Measurements from ENCODE around the gene SLC1A5. TPM values are rescaled to one million over a fixed set of nuclear protein-coding genes. Genes with fewer than 3 reads are reported as not detected.
"Not testable (repeated sequence)": the region's sequence is repeated elsewhere in the genome, so short reads cannot be mapped to it uniquely, and the experiment has no call there.

SLC1A5 gene
- total RNA-seq, 2 donors from 2014 or later: 122 to 214 TPM

GRCh38 chr19:46828484-46828883, 40.1 kb upstream of the SLC1A5 start:
- no peaks in the 10 kb centered on the region for H3K36me3 ChIP-seq
- TF ChIP-seq POLR2AphosphoS5 (IDR thresholded peaks at IDR 0.05) (no peak), POLR2A (IDR thresholded peaks at IDR 0.05) (no peak)
- TF ChIP-seq, protein P1, sequence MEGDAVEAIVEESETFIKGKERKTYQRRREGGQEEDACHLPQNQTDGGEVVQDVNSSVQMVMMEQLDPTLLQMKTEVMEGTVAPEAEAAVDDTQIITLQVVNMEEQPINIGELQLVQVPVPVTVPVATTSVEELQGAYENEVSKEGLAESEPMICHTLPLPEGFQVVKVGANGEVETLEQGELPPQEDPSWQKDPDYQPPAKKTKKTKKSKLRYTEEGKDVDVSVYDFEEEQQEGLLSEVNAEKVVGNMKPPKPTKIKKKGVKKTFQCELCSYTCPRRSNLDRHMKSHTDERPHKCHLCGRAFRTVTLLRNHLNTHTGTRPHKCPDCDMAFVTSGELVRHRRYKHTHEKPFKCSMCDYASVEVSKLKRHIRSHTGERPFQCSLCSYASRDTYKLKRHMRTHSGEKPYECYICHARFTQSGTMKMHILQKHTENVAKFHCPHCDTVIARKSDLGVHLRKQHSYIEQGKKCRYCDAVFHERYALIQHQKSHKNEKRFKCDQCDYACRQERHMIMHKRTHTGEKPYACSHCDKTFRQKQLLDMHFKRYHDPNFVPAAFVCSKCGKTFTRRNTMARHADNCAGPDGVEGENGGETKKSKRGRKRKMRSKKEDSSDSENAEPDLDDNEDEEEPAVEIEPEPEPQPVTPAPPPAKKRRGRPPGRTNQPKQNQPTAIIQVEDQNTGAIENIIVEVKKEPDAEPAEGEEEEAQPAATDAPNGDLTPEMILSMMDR (IDR thresholded peaks at IDR 0.05): no peak
- no peak for DNase-seq (ENCODE audit: low spot score)
- H3K27ac ChIP-seq: no peak overlapping the region
- 71% methylated on average over 5 of the region's 5 CpGs for WGBS
- no peaks in the 10 kb centered on the region for H3K27me3 ChIP-seq (replicated peaks; ENCODE audit: insufficient read depth)
- no peaks in the 10 kb centered on the region for H3K9me3 ChIP-seq
- no peak overlapping the region for H3K4me3 ChIP-seq
- no peaks in the 10 kb centered on the region for H3K4me1 ChIP-seq (replicated peaks)
- intact Hi-C loops (cut with DNase I): no loop called here

GRCh38 chr19:46825731-46826055, 37.3 kb upstream of the SLC1A5 start:
- H3K4me3 ChIP-seq: no peak overlapping the region
- no peaks in the 10 kb centered on the region for H3K27me3 ChIP-seq (replicated peaks; ENCODE audit: insufficient read depth)
- no peaks in the 10 kb centered on the region for H3K36me3 ChIP-seq
- 82% methylated on average over 5 of the region's 5 CpGs for WGBS
- H3K27ac ChIP-seq: no peak overlapping the region
- no peaks in the 10 kb centered on the region for H3K9me3 ChIP-seq
- intact Hi-C loops (cut with DNase I): no loop called here
- no peak for DNase-seq (ENCODE audit: low spot score)
- H3K4me1 ChIP-seq (replicated peaks): no peaks in the 10 kb centered on the region
- TF ChIP-seq POLR2AphosphoS5 (IDR thresholded peaks at IDR 0.05) (no peak), POLR2A (IDR thresholded peaks at IDR 0.05) (no peak)
- TF ChIP-seq, protein P1 (IDR thresholded peaks at IDR 0.05): no peak

GRCh38 chr19:46824890-46825730, 36.7 kb upstream of the SLC1A5 start:
- TF ChIP-seq POLR2A (IDR thresholded peaks at IDR 0.05): no peak
- TF ChIP-seq, protein P1 (IDR thresholded peaks at IDR 0.05): no peak
- no peak for TF ChIP-seq POLR2AphosphoS5 (IDR thresholded peaks at IDR 0.05)
- Histone ChIP-seq H3K4me1 (replicated peaks) (no peaks in the 10 kb centered on the region), H3K27ac (no peak overlapping the region), H3K27me3 (replicated peaks; ENCODE audit: insufficient read depth) (no peaks in the 10 kb centered on the region), H3K36me3 (no peaks in the 10 kb centered on the region), H3K9me3 (no peaks in the 10 kb centered on the region), H3K4me3 (no peak overlapping the region)
- WGBS: 85% methylated on average over 21 of the region's 21 CpGs
- DNase-seq (ENCODE audit: low spot score): no peak
- intact Hi-C loops (cut with DNase I): no loop called here

DNA sequence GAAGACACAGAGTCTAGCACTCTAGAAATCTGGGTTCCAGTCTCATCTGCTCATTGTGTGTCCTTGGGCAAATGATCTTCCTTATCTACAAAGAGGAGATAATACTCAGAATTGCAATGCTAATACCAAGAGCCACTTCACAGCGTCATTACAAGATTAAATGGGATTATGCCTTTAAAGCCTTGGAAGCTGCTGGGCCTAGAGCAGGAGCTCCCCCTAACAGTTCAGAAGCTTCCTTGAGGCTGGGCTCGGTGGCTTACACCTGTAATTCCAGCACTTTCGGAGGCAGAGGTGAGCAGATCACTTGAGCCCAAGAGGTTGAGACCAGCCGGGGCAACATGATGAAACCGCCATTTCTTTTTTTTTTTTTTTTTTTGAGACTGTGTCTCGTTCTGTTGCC, 34.7 kb upstream of the SLC1A5 start:
- Histone ChIP-seq H3K4me1 (replicated peaks) (no peaks in the 10 kb centered on the region), H3K4me3 (no peak overlapping the region), H3K27ac (no peak overlapping the region), H3K27me3 (replicated peaks; ENCODE audit: insufficient read depth) (no peaks in the 10 kb centered on the region), H3K36me3 (no peaks in the 10 kb centered on the region), H3K9me3 (no peaks in the 10 kb centered on the region)
- WGBS: 95% methylated on average over 6 of the region's 6 CpGs
- no peak for DNase-seq (ENCODE audit: low spot score)
- intact Hi-C loops (cut with DNase I): no loop called here
- no peak for TF ChIP-seq POLR2AphosphoS5 (IDR thresholded peaks at IDR 0.05)
- TF ChIP-seq, protein P1 (IDR thresholded peaks at IDR 0.05): no peak
- TF ChIP-seq POLR2A (IDR thresholded peaks at IDR 0.05): no peak

DNA sequence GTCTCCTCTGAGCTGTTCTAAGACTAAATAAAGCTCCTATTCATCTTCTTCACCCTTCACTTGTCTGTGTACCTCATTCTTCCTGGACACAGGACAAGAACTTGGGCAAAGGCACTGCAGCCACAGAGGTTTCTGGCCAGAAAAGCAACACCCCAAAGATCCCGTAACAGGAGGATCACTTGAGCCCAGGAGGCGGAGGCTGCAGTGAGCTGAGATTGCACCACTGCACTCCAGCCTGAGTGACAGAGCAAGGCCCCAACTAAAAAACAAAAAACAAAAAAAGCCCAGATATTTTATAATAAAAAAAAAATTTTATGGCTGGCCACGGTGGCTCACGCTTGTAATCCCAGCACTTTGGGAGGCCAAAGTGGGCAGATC, 34.0 kb upstream of the SLC1A5 start:
- H3K4me1 ChIP-seq (replicated peaks); H3K27ac ChIP-seq; intact Hi-C loops (cut with DNase I); H3K36me3 ChIP-seq; H3K4me3 ChIP-seq; H3K27me3 ChIP-seq (replicated peaks; ENCODE audit: insufficient read depth); DNase-seq (ENCODE audit: low spot score); H3K9me3 ChIP-seq: not testable (repeated sequence)
- 91% methylated on average over 4 of the region's 4 CpGs for WGBS

Data from prostate gland (tissue), 2 donors.